ENCODE measurements around the gene TMEM121B.

DNA sequence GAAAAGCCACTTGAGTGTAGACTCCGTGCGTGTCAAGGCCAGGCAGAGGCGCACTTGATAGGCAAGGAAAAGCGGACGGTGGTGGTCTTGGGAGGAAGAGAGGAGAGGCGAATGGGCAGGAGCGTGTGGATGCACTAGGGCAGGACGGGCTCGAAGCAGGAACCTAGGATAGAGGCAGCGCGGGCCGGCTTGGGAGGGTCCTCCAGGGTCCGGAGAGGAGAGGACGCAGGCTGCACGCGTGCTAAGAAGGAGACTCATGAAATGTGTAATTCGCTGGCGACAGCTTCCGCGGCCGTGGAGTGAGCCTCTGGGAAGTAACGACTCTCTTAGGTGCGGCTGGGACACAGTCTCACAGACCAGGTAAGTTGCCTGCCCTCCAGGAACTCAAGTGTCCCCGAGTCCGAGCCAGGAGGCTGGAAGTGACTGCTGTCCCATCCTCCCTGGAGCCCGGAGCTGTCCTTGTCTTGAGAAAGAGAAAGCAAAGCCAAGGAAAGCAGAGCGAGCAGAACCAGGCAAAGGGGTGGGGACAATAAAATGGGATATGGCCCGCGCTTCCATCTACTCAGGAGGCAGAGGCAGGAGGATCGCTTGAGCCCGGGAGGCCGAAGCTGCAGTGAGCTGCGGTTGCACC lies 37.2 kb downstream of the TMEM121B start:
- no peak for TF ChIP-seq POLR2A (IDR thresholded peaks at IDR 0.05)
- TF ChIP-seq, protein P1, sequence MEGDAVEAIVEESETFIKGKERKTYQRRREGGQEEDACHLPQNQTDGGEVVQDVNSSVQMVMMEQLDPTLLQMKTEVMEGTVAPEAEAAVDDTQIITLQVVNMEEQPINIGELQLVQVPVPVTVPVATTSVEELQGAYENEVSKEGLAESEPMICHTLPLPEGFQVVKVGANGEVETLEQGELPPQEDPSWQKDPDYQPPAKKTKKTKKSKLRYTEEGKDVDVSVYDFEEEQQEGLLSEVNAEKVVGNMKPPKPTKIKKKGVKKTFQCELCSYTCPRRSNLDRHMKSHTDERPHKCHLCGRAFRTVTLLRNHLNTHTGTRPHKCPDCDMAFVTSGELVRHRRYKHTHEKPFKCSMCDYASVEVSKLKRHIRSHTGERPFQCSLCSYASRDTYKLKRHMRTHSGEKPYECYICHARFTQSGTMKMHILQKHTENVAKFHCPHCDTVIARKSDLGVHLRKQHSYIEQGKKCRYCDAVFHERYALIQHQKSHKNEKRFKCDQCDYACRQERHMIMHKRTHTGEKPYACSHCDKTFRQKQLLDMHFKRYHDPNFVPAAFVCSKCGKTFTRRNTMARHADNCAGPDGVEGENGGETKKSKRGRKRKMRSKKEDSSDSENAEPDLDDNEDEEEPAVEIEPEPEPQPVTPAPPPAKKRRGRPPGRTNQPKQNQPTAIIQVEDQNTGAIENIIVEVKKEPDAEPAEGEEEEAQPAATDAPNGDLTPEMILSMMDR (IDR thresholded peaks at IDR 0.05), result no peak

Measured in uterus (tissue), 2 donors.